Keratinocyte (primary cell): ENCODE measurements around the gene PTCSC3.

Experiments used
- EZH2 ChIP-seq: IDR thresholded peaks from one replicate; pipeline ENCODE4 v1.6.1; 2012; ENCODE audit warnings: inconsistent platforms, mild to moderate bottlenecking, low read length, moderate library complexity
- TF ChIP-seq, protein P1 (sequence below), 3 experiments: IDR thresholded peaks in 1 of 3; conservative IDR thresholded peaks in 1 of 3; optimal IDR thresholded peaks in 1 of 3; 2 replicates in 2 of 3; 3 replicates in 1 of 3; pipeline versions ENCODE3 to v1.5.1; 2011; ENCODE audit warnings: low read length in 3 of 3, mild to moderate bottlenecking in 3 of 3, moderate library complexity in 2 of 3, control low read depth in 1 of 3, inconsistent platforms in 1 of 3; ENCODE audit not compliant: insufficient read depth in 2 of 3; ENCODE audit errors: extremely low read depth in 1 of 3

DNA sequence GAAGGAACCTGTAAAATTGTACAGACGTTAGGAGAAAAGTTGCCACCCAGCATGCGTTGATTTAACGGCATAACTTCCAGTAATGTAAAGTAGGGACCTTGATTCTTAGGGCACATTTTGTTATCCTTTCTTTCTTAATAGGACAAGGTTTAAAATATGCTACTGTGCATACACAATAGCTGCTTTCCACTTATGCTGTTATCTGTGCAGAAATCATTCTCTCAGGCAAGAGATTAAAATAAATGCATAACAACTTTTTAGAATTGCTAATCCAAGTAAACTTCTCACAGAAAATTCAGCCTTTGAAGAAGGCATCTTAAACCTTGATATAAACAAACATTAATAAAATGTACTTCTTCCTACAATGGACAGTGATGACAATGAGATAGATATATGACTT is 16.0 kb upstream of the PTCSC3 start:
- TF ChIP-seq, protein P1, sequence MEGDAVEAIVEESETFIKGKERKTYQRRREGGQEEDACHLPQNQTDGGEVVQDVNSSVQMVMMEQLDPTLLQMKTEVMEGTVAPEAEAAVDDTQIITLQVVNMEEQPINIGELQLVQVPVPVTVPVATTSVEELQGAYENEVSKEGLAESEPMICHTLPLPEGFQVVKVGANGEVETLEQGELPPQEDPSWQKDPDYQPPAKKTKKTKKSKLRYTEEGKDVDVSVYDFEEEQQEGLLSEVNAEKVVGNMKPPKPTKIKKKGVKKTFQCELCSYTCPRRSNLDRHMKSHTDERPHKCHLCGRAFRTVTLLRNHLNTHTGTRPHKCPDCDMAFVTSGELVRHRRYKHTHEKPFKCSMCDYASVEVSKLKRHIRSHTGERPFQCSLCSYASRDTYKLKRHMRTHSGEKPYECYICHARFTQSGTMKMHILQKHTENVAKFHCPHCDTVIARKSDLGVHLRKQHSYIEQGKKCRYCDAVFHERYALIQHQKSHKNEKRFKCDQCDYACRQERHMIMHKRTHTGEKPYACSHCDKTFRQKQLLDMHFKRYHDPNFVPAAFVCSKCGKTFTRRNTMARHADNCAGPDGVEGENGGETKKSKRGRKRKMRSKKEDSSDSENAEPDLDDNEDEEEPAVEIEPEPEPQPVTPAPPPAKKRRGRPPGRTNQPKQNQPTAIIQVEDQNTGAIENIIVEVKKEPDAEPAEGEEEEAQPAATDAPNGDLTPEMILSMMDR (optimal IDR thresholded peaks at IDR 0.05 in 1 of 3, IDR thresholded peaks at IDR 0.05 in 1 of 3, conservative IDR thresholded peaks at IDR 0.05 in 1 of 3; ENCODE audit: extremely low read depth in 1 of 3, insufficient read depth in 2 of 3, low read length in 3 of 3), result no peak
- no peak for TF ChIP-seq EZH2
